H1 (cell line): ENCODE results near the gene SLC12A5.

ENCODE experiments used
- CBX8 ChIP-seq: fragments of 300-800, 300-1000 bp; sonication (generic); IDR thresholded peaks from 2 replicates; pipeline ENCODE4 v1.7.1; 2016; ENCODE audit warnings: low read depth, low read length, borderline replicate concordance
- CHD2 ChIP-seq: IDR thresholded peaks from 2 replicates; pipeline ENCODE4 v1.6.1; 2012; ENCODE audit warnings: low read length, improper control_type of control experiment
- EGR1 ChIP-seq: IDR thresholded peaks from 2 replicates; pipeline ENCODE4 v1.6.1; 2011; ENCODE audit warnings: low read depth, low read length, borderline replicate concordance
- JUN ChIP-seq: IDR thresholded peaks from 2 replicates; pipeline ENCODE4 v1.6.1; 2011; ENCODE audit warnings: low read depth, mild to moderate bottlenecking, improper control_type of control experiment, low read length
- JUND ChIP-seq: IDR thresholded peaks from 2 replicates; pipeline ENCODE4 v1.6.1; 2011; ENCODE audit warnings: mild to moderate bottlenecking, improper control_type of control experiment, low read length
- POLR2A ChIP-seq, 2 experiments: IDR thresholded peaks; 1 replicate in 1 of 2; 2 replicates in 1 of 2; pipeline ENCODE4 v1.6.1; 2011; ENCODE audit warnings: low read depth in 2 of 2, low read length in 2 of 2, mild to moderate bottlenecking in 2 of 2; ENCODE audit errors: control extremely low read depth in 1 of 2
- RXRA ChIP-seq: IDR thresholded peaks from 2 replicates; pipeline ENCODE4 v1.6.1; 2011; ENCODE audit warnings: low read depth, mild to moderate bottlenecking, low read length, moderate library complexity; ENCODE audit not compliant: insufficient read depth
- TAF1 ChIP-seq: IDR thresholded peaks from 2 replicates; pipeline ENCODE4 v1.6.1; 2011; ENCODE audit warnings: mild to moderate bottlenecking, low read depth, low read length
- TAF7 ChIP-seq: optimal IDR thresholded peaks from 2 replicates; pipeline ENCODE3; 2011; ENCODE audit warnings: low read depth, mild to moderate bottlenecking, inconsistent platforms, low read length, moderate library complexity, borderline replicate concordance
- YY1 ChIP-seq: IDR thresholded peaks from 2 replicates; pipeline ENCODE4 v1.6.1; 2011; ENCODE audit warnings: low read depth, mild to moderate bottlenecking, low read length
- TF ChIP-seq, protein P1 (sequence below), 3 experiments: IDR thresholded peaks; 1 replicate in 2 of 3; 2 replicates in 1 of 3; pipeline versions ENCODE4 v1.5.1 to v1.6.1; 2011; ENCODE audit warnings: low read length in 3 of 3, mild to moderate bottlenecking in 3 of 3, inconsistent platforms in 2 of 3, low read depth in 1 of 3, moderate library complexity in 1 of 3; ENCODE audit not compliant: insufficient read depth in 1 of 3; ENCODE audit errors: control extremely low read depth in 1 of 3
- TF ChIP-seq, protein P2 (sequence below): IDR thresholded peaks from 2 replicates; pipeline ENCODE4 v1.6.1; 2012; ENCODE audit warnings: inconsistent platforms

DNA sequence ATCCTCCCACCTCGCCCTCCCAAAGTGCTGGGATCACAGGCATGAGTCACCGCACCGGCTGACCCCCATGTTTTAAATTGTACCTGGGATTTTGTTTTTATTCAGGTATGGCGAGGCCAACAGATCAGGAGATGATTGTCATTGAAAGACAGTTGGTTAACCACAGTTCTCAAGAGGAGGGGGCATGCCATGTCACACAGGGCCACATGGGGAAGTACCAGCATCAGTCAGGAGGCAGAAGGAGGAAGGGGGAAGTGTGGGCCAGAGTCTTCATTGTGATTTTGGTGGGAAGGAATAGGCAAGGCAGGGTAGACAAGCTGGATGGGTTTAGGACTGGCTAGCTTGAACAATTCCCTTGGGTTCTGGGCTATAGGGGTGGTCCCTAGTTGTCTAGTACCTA, 30.3 kb upstream of the SLC12A5 start:
- TF ChIP-seq, protein P1, sequence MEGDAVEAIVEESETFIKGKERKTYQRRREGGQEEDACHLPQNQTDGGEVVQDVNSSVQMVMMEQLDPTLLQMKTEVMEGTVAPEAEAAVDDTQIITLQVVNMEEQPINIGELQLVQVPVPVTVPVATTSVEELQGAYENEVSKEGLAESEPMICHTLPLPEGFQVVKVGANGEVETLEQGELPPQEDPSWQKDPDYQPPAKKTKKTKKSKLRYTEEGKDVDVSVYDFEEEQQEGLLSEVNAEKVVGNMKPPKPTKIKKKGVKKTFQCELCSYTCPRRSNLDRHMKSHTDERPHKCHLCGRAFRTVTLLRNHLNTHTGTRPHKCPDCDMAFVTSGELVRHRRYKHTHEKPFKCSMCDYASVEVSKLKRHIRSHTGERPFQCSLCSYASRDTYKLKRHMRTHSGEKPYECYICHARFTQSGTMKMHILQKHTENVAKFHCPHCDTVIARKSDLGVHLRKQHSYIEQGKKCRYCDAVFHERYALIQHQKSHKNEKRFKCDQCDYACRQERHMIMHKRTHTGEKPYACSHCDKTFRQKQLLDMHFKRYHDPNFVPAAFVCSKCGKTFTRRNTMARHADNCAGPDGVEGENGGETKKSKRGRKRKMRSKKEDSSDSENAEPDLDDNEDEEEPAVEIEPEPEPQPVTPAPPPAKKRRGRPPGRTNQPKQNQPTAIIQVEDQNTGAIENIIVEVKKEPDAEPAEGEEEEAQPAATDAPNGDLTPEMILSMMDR (IDR thresholded peaks at IDR 0.05; ENCODE audit: control extremely low read depth in 1 of 3, insufficient read depth in 1 of 3, low read depth in 1 of 3, low read length in 3 of 3) = no peak
- TF ChIP-seq JUND (no peak), TAF1 (no peak), EGR1 (no peak), YY1 (no peak), POLR2A (IDR thresholded peaks at IDR 0.05; ENCODE audit: control extremely low read depth in 1 of 2, low read depth in 2 of 2, low read length in 2 of 2) (no peak), CHD2 (no peak), RXRA (no peak), JUN (no peak), TAF7 (no peak), CBX8 (no peak)
- TF ChIP-seq, protein P2, sequence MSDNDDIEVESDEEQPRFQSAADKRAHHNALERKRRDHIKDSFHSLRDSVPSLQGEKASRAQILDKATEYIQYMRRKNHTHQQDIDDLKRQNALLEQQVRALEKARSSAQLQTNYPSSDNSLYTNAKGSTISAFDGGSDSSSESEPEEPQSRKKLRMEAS = no peak
